ENCODE data around the gene DSTYK.

DSTYK gene

DNA sequence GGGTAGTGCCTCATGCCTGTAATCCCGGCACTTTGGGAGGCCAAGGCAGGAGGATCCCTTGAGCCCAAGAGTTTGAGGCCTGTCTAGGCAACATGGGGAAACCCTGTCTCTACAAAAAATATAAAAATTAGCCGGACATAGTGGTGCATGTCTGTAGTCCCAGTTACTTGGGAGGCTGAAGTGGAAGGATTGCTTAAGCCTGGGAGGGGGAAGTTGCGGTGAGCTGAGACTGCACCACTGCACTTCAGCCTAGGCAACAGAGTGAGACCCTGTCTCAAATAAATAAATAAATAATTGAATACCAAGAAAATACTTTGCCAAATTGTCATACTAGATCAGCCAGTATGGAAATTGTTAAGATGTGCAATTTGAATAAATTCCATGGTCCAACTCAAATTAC lies 83.9 kb downstream of the DSTYK start:
- FAIRE-seq, result no peak
- no peak for DNase-seq (ENCODE audit: insufficient read length, low spot score)

DNA sequence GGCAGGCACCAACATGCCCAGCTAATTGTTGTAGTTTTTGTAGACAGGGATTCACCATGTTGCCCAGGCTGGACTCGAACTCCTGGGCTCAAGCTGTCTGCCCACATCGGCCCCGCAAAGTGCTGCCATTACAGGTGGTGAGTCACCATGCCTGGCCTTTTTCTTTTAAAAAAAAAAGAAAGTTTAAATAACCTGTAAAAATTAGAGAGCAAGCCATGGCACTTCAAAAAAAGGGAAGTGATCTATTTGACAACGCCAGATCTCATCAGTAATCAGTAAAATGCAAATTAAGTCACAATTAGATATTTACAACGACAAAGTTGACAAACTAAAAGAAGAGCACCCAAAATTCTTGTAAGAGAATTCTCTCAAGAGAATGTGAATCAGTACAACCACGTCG lies 86.8 kb downstream of the DSTYK start:
- no peak for DNase-seq (ENCODE audit: insufficient read length, low spot score)
- no peak for FAIRE-seq
- TF ChIP-seq, protein P1, sequence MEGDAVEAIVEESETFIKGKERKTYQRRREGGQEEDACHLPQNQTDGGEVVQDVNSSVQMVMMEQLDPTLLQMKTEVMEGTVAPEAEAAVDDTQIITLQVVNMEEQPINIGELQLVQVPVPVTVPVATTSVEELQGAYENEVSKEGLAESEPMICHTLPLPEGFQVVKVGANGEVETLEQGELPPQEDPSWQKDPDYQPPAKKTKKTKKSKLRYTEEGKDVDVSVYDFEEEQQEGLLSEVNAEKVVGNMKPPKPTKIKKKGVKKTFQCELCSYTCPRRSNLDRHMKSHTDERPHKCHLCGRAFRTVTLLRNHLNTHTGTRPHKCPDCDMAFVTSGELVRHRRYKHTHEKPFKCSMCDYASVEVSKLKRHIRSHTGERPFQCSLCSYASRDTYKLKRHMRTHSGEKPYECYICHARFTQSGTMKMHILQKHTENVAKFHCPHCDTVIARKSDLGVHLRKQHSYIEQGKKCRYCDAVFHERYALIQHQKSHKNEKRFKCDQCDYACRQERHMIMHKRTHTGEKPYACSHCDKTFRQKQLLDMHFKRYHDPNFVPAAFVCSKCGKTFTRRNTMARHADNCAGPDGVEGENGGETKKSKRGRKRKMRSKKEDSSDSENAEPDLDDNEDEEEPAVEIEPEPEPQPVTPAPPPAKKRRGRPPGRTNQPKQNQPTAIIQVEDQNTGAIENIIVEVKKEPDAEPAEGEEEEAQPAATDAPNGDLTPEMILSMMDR (IDR thresholded peaks at IDR 0.05; ENCODE audit: insufficient read depth, missing control alignments), result no peak

More for the DNA sequence above, 83.9 kb downstream of the DSTYK start:
- TF ChIP-seq, protein P1 (IDR thresholded peaks at IDR 0.05; ENCODE audit: insufficient read depth, missing control alignments), result no peak

DNA sequence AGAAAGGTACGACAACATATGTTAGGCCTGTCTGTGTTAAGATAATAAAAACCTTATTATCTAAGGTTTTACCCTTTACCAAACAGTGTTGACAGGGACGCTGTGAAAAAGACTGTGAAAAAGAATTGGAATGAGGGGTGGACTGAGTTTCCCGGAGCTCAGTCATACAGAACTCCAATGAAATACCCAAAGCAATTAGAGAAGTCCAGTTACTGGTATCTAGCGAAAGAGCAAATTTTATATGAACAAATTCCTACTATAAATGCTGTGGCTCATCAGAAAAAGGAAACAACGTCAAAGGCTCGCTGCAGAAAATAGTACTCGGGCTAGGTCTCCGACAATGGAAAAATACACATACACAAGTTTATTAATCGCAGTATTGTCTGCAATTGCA lies 89.0 kb downstream of the DSTYK start:
- FAIRE-seq, result peak; percentile 38
- DNase-seq (ENCODE audit: insufficient read length, low spot score), result no peak
- TF ChIP-seq, protein P1 (IDR thresholded peaks at IDR 0.05; ENCODE audit: insufficient read depth, missing control alignments), result no peak

DNA sequence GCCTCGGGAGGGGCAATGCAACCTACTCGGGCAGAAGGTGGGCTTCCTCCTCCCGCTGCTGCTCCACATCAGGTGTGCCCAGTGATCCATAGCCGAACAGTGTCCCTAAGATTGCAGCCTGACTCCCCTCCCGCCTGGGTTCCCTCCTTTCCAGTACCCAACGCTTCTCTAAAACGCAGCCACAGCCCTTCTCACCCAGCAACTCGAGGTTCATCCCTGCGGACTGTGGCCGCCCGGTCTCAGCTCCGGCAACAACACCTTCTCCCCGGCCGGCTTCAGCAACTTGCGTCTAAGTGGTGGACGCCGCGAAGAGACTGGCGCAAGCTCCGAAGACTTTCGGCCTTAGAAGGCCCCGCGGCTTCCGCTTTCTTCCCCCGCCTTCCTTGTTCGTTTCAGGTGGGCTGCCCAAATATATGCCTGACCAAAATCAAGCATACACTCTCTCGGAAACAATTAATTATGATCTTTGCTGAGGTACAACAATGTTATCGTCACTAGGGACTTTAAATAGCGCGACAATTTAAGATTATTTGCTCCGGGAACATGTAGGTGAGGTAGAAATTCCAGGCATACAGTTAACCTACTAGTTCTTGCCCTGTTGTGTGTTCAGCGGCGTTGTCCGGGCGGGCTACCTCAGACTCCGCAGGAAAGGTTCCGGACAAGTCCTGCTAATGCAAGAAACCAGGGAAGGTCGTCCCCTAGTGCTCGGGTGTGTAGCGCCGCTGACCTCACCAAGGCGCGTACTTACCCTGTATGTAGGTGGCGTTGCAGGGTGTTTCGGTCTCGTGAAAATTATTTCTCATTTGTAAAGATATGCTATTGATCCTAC lies 89.6 kb downstream of the DSTYK start, which contains the start of gene RBBP5:
Gene RBBP5 (minus strand): TSS at position 319 of the 829 bp plus-strand sequence. CDS start 105 bp downstream, at position 214.
- DNase-seq (ENCODE audit: insufficient read length, low spot score) (peak; percentile 84), FAIRE-seq (peak; percentile 88)
- TF ChIP-seq, protein P1 (IDR thresholded peaks at IDR 0.05; ENCODE audit: insufficient read depth, missing control alignments), result peak; percentile 95

DNA sequence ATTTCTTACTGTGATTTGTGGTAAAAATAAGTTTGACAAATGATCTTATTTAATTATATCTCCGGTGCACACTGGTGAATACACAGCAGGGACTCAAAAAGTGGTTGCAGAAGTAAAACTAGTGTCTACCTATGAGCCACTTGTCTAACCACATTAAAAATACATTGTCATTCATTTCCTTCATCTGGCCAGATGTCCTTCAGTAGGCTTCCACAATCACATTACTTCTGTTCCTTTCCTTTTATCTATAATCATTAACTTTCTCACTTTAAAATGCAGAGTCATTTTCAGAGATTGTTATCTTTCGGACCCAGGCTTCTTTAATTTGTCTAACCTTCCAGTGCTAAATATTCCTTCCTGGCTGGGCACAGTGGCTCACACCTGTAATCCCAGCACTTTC lies 92.8 kb downstream of the DSTYK start:
- FAIRE-seq, result no peak
- no peak for DNase-seq (ENCODE audit: insufficient read length, low spot score)
- TF ChIP-seq, protein P1 (IDR thresholded peaks at IDR 0.05; ENCODE audit: insufficient read depth, missing control alignments), result no peak

DNA sequence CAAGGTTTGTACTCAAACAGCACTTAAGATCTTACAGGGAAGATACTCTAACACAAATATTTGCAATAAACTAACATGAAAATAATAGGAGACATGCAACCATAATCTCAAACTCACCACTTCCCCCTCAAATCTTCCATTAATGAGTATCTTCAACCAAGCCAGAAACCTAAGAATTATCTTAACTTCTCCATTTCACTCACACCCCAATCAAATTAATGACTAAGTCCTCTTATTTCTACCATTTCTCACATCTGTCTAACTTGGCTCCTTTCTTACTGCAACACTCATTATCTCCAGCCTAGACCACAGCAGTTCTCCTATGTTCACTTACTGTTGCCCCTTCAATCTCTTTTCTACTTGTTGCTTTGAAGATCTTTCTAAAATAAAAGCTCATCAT lies 100.1 kb downstream of the DSTYK start:
- peak; percentile 48 for FAIRE-seq
- no peak for DNase-seq (ENCODE audit: insufficient read length, low spot score)
- TF ChIP-seq, protein P1 (IDR thresholded peaks at IDR 0.05; ENCODE audit: insufficient read depth, missing control alignments), result no peak

DNA sequence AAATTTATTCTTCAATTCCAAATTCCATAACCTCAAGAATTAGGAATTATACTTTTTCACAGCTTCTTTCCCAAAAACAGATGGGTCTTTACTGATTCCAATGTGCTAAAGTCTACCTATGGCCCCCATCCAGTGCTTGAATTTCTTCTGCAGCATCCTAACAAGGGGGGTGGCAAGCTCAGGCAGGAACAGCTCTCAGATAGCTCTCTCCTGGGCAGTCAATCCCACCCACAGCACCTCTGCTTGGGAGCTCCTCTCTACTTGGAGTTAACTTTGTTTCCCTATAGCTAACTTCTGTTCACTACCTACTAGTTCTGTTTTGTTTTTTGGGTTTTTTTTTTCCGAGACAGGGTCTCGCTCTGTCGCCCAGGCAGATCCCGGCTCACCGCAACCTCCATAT lies 101.8 kb downstream of the DSTYK start:
- FAIRE-seq (no peak), DNase-seq (ENCODE audit: insufficient read length, low spot score) (no peak)
- TF ChIP-seq, protein P1 (IDR thresholded peaks at IDR 0.05; ENCODE audit: insufficient read depth, missing control alignments), result no peak

Measured in D721Med (cell line).